Activated CD4-positive, alpha-beta T cell treated with anti-CD3 and anti-CD28 coated beads for 24 hours (primary cell): Measurements from ENCODE around the gene STRAP.

ENCODE experiments used
- DNase-seq, 2 donors: peaks; one replicate each; pipeline ENCODE4 v3.0.0-alpha.2; 2020; ENCODE audit warnings: low read depth in 2 of 2

STRAP gene

GRCh38 chr12:15882118-15882971 lies at the start of gene STRAP:
STRAP (plus strand) TSS chr12:15882387; CDS start chr12:15882708, 321 bp downstream.
- peak; percentile 88 to 91 for DNase-seq

GRCh38 chr12:15834575-15834974 lies 47.6 kb upstream of the STRAP start:
- DNase-seq = no peak

DNA sequence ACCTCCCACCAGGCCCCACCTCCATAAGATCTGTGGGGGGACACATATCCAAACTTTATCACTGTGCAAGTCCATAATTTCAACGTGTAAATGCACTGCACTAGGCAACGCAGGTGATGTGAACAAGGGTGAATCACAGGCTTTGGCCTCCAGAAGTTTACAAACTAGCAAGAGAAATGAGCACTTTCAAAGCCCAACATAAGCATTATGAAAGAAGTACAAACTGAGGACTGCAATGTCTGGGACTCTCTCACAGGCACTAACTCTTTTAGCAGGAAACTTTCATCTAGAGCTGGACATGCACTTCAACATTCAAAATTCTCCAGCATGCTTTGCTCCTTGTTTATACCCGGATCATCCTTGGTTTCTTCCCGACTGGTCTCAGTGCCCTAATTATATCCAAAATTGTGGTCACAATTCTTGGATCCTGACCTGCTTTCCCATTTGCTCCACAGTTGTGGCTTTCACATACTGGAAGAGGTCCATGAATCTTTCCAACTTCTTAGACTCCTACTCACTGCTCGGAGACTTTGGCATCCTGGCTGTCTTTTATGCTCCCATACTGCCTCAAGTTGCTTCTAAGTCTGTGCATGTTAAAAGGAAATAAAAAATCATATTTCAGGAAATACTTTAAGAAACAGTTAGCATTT lies 44.9 kb upstream of the STRAP start:
- DNase-seq = no peak

- no peak for DNase-seq
These were observed 43.1 kb upstream of the STRAP start for GRCh38 chr12:15839041-15839440.

DNA sequence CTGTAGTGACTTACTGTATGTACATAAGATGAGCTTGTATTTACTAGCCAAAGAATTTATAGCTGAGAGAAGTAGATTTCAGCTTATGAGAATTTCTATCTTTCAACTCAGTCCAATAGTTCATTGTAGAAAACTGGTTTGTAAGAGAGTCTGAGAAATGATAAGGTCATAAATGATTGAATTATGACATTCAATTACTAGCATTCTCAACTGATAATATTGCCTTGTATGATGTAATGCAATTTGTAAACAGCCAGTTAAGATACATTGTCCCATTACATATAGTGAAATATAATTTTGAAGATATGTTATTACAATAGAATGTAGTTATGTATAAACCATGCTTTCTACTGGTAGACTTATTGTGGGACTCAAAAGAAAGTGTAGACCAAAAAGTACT lies 42.5 kb upstream of the STRAP start:
- DNase-seq = no peak

DNA sequence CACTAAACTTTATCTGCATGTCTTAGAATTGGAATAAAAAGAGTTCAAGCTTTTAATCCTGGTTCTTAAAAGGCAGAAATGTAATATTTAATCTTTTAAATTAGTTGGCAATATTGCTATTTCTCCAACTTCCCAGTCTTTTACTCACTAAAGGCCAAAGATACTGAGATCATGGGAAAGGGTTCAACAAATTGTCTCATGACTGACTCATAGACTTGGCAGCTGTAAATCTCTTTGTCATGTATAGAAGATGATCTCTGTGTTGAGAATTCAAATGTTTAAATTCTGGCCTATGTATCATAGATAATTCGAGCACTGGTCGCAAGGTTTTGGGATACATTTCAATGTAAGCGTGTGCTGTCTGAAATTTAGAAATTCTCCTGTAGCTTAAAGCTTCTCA lies 40.1 kb upstream of the STRAP start:
- no peak for DNase-seq

DNA sequence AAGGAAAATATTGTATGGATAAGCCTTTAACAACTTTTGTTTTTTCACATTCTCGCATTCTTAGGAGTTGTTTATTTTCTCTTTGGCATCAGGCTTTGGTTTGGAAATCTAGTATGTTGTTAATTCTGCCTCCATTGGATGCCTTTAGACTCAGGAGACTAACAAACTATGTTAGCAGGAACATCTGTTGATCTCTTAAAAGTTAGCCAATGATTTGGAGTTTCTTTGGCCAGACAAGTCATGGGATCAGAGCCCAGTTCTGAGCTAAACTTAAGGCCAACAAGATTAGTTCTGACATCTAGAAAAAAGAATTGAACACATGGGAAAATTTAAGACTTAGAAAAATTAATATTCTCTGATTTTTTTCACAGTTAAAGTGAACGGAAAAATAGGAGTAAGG lies 35.3 kb upstream of the STRAP start:
- no peak for DNase-seq

- no peak for DNase-seq
These were observed 33.6 kb upstream of the STRAP start for GRCh38 chr12:15848606-15849005.

GRCh38 chr12:15851045-15851620 lies 31.1 kb upstream of the STRAP start:
- no peak for DNase-seq

GRCh38 chr12:15851919-15852318 lies 30.3 kb upstream of the STRAP start:
- no peak for DNase-seq

- DNase-seq = no peak
These were observed 29.8 kb upstream of the STRAP start for GRCh38 chr12:15852383-15852782.

- no peak for DNase-seq
These were observed 28.3 kb upstream of the STRAP start for GRCh38 chr12:15853877-15854276.

- DNase-seq = no peak
These were observed 27.3 kb upstream of the STRAP start for GRCh38 chr12:15854916-15855315.

DNA sequence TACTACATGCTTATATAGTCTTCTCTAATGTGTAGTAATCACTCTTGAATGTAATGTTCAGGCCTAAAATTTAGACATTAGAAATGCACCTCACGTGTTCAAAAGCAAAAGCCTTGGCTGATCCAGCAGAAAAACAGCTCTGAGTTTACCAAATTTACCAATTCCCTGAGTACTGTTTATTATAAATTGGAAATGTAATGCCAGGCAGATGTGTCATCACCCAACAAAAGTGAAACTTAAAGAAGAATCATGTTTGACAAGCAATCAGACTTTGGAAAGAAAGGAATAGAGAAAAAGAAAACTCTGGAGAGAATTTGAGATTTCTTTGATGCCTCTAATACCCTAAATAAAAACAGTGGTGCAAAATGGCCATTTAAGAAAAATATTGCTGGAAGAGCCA lies 26.5 kb upstream of the STRAP start:
- DNase-seq = no peak

- peak in 1 of 2 donors; percentile 36 for DNase-seq
These were observed 25.8 kb upstream of the STRAP start for GRCh38 chr12:15856097-15856982.

- DNase-seq = no peak
These were observed 23.8 kb upstream of the STRAP start for GRCh38 chr12:15858353-15858752.

GRCh38 chr12:15859116-15859515 lies 23.1 kb upstream of the STRAP start:
- DNase-seq = no peak

- DNase-seq = no peak
These were observed 20.8 kb upstream of the STRAP start for GRCh38 chr12:15861404-15861803.

GRCh38 chr12:15862840-15863239 lies 19.3 kb upstream of the STRAP start:
- no peak for DNase-seq

- DNase-seq = no peak
These were observed 18.8 kb upstream of the STRAP start for GRCh38 chr12:15863372-15863771.

- DNase-seq = no peak
These were observed 18.2 kb upstream of the STRAP start for GRCh38 chr12:15863984-15864383.

DNA sequence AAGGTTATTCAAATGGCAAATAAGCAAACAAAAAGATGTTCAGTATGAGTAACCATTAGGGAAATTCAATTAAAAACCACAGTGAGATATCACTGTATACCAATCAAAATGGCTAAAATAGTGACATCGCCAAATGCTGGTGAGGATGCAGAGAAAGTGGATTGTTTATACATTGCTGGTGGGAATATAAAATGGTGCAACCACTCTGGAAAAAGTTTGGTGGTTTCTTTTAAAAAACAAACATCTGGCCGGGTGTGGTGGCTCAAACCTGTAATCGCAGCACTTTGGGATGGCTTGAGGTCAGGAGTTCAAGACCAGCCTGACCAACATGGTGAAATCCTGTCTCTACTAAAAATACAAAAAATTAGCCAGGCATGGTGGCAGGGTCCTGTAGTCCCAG lies 14.0 kb upstream of the STRAP start:
- DNase-seq = no peak
